Measurements from ENCODE around the gene FOXP1. TPM values are rescaled to one million over a fixed set of nuclear protein-coding genes. Genes with fewer than 3 reads are reported as not detected.

FOXP1 gene
- total RNA-seq, 1 donor from 2014 or later: 27.3 TPM

DNA sequence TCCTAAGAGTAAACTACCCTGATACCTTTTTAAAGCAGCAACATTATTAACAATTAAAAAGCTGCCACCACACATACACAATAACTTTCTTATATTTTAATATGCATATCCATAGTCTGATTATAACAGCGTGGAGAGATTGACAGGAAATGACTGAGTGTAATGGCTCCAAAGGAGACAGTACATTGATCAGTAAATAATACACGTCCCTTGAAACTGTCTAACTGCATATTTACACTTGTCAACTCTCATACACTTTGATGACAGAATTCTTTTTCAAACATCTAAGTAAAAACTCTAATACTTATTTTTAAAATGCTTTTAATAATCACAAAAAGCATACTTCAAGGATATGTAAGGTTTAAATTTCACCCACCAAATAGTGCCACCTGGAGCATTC, 99.5 kb downstream of the FOXP1 start:
- H3K4me3 Mint-ChIP-seq: no peak overlapping the region
- Histone ChIP-seq H3K79me2 (ENCODE audit: low read depth) (no peaks in the 10 kb centered on the region), H3K9me3 (ENCODE audit: low read depth) (no peaks in the 10 kb centered on the region)

DNA sequence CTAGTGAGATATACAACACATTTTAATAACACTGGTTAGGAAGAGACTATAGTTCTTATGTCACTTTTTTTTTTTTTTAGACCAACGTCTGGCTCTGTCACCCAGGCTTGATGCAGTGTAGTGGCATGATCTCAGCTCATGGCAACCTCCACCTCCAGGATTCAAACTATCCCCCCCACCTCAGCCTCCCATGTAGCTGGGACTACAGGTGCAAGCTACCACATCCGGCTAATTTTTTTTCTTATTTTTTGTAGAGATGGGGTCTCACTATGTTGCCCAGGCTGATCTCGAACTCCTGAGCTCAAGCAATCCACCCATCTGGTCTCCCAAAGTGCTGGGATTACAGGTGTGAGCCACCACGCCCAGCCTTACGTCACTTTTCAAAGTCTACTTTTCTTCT, 100.8 kb downstream of the FOXP1 start:
- Histone ChIP-seq H3K4me2 (no peak overlapping the region), H3K27me3 (no peaks in the 10 kb centered on the region), H3K4me1 (no peaks in the 10 kb centered on the region), H4K20me1 (ENCODE audit: low read depth) (no peaks in the 10 kb centered on the region), H3K27ac (no peak overlapping the region), H3F3A (ENCODE audit: low read depth) (no peaks in the 10 kb centered on the region), H3K79me2 (ENCODE audit: low read depth) (no peaks in the 10 kb centered on the region), H3K9ac (no peak overlapping the region), H3K36me3 (no peaks in the 10 kb centered on the region), H3K9me3 (ENCODE audit: low read depth) (no peaks in the 10 kb centered on the region), H3K4me3 (no peak overlapping the region), H2AFZ (replicated peaks) (no peak overlapping the region)
- DNase-seq (ENCODE audit: low spot score): no peak
- Mint-ChIP-seq H3K27ac (no peak overlapping the region), H3K9me3 (no peaks in the 10 kb centered on the region), H3K27me3 (ENCODE audit: insufficient read depth, low read depth) (no peaks in the 10 kb centered on the region), H3K4me3 (no peak overlapping the region), H3K4me1 (peaks cover 10% of the 10 kb centered on the region), H3K36me3 (no peaks in the 10 kb centered on the region)
- no peak for TF ChIP-seq EZH2 (IDR thresholded peaks at IDR 0.05)
- TF ChIP-seq, protein P1, sequence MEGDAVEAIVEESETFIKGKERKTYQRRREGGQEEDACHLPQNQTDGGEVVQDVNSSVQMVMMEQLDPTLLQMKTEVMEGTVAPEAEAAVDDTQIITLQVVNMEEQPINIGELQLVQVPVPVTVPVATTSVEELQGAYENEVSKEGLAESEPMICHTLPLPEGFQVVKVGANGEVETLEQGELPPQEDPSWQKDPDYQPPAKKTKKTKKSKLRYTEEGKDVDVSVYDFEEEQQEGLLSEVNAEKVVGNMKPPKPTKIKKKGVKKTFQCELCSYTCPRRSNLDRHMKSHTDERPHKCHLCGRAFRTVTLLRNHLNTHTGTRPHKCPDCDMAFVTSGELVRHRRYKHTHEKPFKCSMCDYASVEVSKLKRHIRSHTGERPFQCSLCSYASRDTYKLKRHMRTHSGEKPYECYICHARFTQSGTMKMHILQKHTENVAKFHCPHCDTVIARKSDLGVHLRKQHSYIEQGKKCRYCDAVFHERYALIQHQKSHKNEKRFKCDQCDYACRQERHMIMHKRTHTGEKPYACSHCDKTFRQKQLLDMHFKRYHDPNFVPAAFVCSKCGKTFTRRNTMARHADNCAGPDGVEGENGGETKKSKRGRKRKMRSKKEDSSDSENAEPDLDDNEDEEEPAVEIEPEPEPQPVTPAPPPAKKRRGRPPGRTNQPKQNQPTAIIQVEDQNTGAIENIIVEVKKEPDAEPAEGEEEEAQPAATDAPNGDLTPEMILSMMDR (IDR thresholded peaks at IDR 0.05): no peak
- TF ChIP-seq EZH2phosphoT487 (IDR thresholded peaks at IDR 0.05): no peak

More for the DNA sequence above, 99.5 kb downstream of the FOXP1 start:
- Mint-ChIP-seq H3K27me3 (ENCODE audit: insufficient read depth, low read depth) (no peaks in the 10 kb centered on the region), H3K4me1 (peaks cover 13% of the 10 kb centered on the region), H3K27ac (no peak overlapping the region), H3K36me3 (no peaks in the 10 kb centered on the region), H3K9me3 (no peaks in the 10 kb centered on the region)
- Histone ChIP-seq H3K4me3 (no peak overlapping the region), H3K36me3 (no peaks in the 10 kb centered on the region), H3K4me1 (no peaks in the 10 kb centered on the region), H3K4me2 (no peak overlapping the region), H2AFZ (replicated peaks) (no peak overlapping the region), H3K27ac (no peak overlapping the region), H3K27me3 (no peaks in the 10 kb centered on the region), H4K20me1 (ENCODE audit: low read depth) (peaks cover 7% of the 10 kb centered on the region), H3F3A (ENCODE audit: low read depth) (no peaks in the 10 kb centered on the region), H3K9ac (no peak overlapping the region)
- no peak for DNase-seq (ENCODE audit: low spot score)
- TF ChIP-seq EZH2phosphoT487 (IDR thresholded peaks at IDR 0.05) (no peak), EZH2 (IDR thresholded peaks at IDR 0.05) (no peak)
- TF ChIP-seq, protein P1 (IDR thresholded peaks at IDR 0.05): no peak

DNA sequence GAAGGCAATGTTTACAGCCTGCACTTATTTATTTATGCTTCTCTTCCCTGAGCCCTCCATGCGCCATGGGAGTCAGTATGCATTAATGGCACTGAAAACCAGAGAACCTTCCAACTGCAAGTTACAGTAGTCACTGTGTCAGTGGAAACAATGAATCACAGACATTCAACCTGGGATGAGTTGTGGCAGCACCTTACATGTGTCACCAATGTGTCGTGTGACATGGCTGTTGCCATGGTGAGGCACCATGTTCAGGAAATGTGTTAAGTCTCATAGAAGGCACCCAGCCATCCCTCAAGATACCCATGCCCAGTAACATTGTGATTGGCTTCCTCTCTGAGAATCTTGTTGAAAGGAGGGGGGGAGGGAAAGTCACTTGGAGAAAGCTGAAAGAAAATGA, 105.0 kb downstream of the FOXP1 start:
- H3K9me3 ChIP-seq (ENCODE audit: low read depth): no peaks in the 10 kb centered on the region
- H3K27ac ChIP-seq: no peak overlapping the region
- Mint-ChIP-seq H3K9me3 (peaks cover 18% of the 10 kb centered on the region), H3K27me3 (ENCODE audit: insufficient read depth, low read depth) (peaks cover 5% of the 10 kb centered on the region), H3K4me1 (no peaks in the 10 kb centered on the region), H3K36me3 (peaks cover 15% of the 10 kb centered on the region), H3K4me3 (no peak overlapping the region), H3K27ac (no peak overlapping the region)
- no peak overlapping the region for H2AFZ ChIP-seq (replicated peaks)
- H3F3A ChIP-seq (ENCODE audit: low read depth): no peaks in the 10 kb centered on the region
- no peak for TF ChIP-seq EZH2phosphoT487 (IDR thresholded peaks at IDR 0.05)
- no peak for TF ChIP-seq EZH2 (IDR thresholded peaks at IDR 0.05)
- TF ChIP-seq, protein P1 (IDR thresholded peaks at IDR 0.05): no peak
- no peak overlapping the region for H3K4me2 ChIP-seq
- H3K9ac ChIP-seq: no peak overlapping the region
- DNase-seq (ENCODE audit: low spot score): no peak
- no peaks in the 10 kb centered on the region for H3K79me2 ChIP-seq (ENCODE audit: low read depth)
- no peaks in the 10 kb centered on the region for H3K36me3 ChIP-seq
- H3K4me1 ChIP-seq: no peaks in the 10 kb centered on the region
- H3K27me3 ChIP-seq: no peaks in the 10 kb centered on the region
- H4K20me1 ChIP-seq (ENCODE audit: low read depth): no peaks in the 10 kb centered on the region
- no peak overlapping the region for H3K4me3 ChIP-seq

All from neural progenitor cell (in vitro differentiated cells).